Activated T-helper 2 cell treated with anti-CD3 and anti-CD28 coated beads, Interferon-gamma antibody, Interleukin-2, Interleukin-4, amounts not matched to agents 10 μg/mL and 5 μg/mL and 100 μg/mL, durations not matched to agents 14 hours and 24 hours and 36 hours (primary cell): ENCODE measurements around the gene SCGB2B2. TPM values are rescaled to one million over a fixed set of nuclear protein-coding genes. Genes with fewer than 3 reads are reported as not detected.
A peak's percentile ranks its signal among the peaks of the same experiment; 100 is the strongest.

Source experiments
- DNase-seq: peaks from one replicate; pipeline ENCODE4 v3.0.0; 2021; ENCODE audit warnings: low spot score
- H3K27ac Mint-ChIP-seq: one replicate; pipeline ENCODE4 v1.8.0; 2021; ENCODE audit warnings: mixed read lengths
- H3K27me3 Mint-ChIP-seq: one replicate; pipeline ENCODE4 v1.8.0; 2021; ENCODE audit warnings: low read depth, mixed read lengths
- H3K36me3 Mint-ChIP-seq: one replicate; pipeline ENCODE4 v1.8.0; 2021; ENCODE audit warnings: low read depth, mixed read lengths
- H3K4me1 Mint-ChIP-seq: one replicate; pipeline ENCODE4 v1.8.0; 2021; ENCODE audit warnings: low read depth, mixed read lengths
- H3K4me3 Mint-ChIP-seq: one replicate; pipeline ENCODE4 v1.8.0; 2021; ENCODE audit warnings: low read depth, mild to moderate bottlenecking, moderate library complexity, mixed read lengths
- H3K9me3 Mint-ChIP-seq: one replicate; pipeline ENCODE4 v1.8.0; 2021; ENCODE audit warnings: mixed read lengths
- intact Hi-C: fragments of 100-400 bp; cut with micrococcal nuclease; formaldehyde crosslinking; loops from one replicate; pipeline ENCODE4 v1.15.1; 2023
- total RNA-seq: library from RNA; stranded (reverse); gene quantifications from 2 replicates; pipeline ENCODE4 v1.2.3, GENCODE V29; 2022

The SCGB2B2 gene
- total RNA-seq, 1 donor from 2014 or later: 0.14 TPM

GRCh38 chr19:34644991-34645461, 31.9 kb downstream of the SCGB2B2 start:
- Mint-ChIP-seq H3K4me1 (no peaks in the 10 kb centered on the region), H3K4me3 (no peak overlapping the region), H3K9me3 (no peaks in the 10 kb centered on the region), H3K27ac (no peak overlapping the region), H3K27me3 (no peaks in the 10 kb centered on the region), H3K36me3 (no peaks in the 10 kb centered on the region)
- intact Hi-C loops: no loop called here
- DNase-seq: no peak

- no peaks in the 10 kb centered on the region for H3K9me3 Mint-ChIP-seq
- no peak overlapping the region for H3K4me3 Mint-ChIP-seq
- H3K27me3 Mint-ChIP-seq: no peaks in the 10 kb centered on the region
- H3K4me1 Mint-ChIP-seq: no peaks in the 10 kb centered on the region
- DNase-seq: no peak
- H3K27ac Mint-ChIP-seq: no peak overlapping the region
- no peaks in the 10 kb centered on the region for H3K36me3 Mint-ChIP-seq
- intact Hi-C loops: no loop called here
Measured at GRCh38 chr19:34642241-34642640, 34.7 kb downstream of the SCGB2B2 start.

- no peaks in the 10 kb centered on the region for H3K36me3 Mint-ChIP-seq
- H3K4me3 Mint-ChIP-seq: no peak overlapping the region
- peak; percentile 29 for DNase-seq
- intact Hi-C loops: loop anchor here (1.0 kb wide), 1 partner anchor 73 kb away; no protein-coding TSS in a partner anchor
- H3K9me3 Mint-ChIP-seq: peaks cover 22% of the 10 kb centered on the region
- no peaks in the 10 kb centered on the region for H3K4me1 Mint-ChIP-seq
- no peak overlapping the region for H3K27ac Mint-ChIP-seq
- H3K27me3 Mint-ChIP-seq: no peaks in the 10 kb centered on the region
Measured at GRCh38 chr19:34639491-34640085, 37.4 kb downstream of the SCGB2B2 start.

DNA sequence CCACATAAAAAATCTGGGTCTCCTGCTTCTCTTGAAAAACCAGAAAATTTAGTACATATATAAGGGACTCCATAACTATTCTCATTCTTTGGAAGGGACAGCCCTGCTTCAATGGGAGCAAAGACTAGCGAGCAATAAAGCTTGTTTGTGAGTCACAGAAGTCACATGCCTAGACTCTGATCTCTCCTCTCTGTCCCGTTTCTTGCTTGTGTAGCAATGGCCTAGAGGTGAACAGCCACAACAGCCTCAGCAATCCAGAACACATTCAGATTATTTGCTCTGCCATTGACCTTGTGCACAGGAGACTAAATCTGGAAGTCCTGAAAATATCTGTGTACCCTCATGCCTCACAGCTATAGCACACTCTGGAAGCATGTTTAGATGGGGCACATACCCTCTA, 43.2 kb downstream of the SCGB2B2 start:
- no peak for DNase-seq
- Mint-ChIP-seq H3K36me3 (no peaks in the 10 kb centered on the region), H3K27ac (no peak overlapping the region), H3K27me3 (no peaks in the 10 kb centered on the region), H3K4me3 (no peak overlapping the region), H3K4me1 (no peaks in the 10 kb centered on the region), H3K9me3 (peaks cover 37% of the 10 kb centered on the region)
- intact Hi-C loops: no loop called here

Other genes starting within 250 kb of the SCGB2B2 start
- 167 and 175 TPM in 2 replicates for gene UBA2, start 248.8 kb downstream of the SCGB2B2 start, total RNA-seq
- 0.57 and 1.0 TPM in 2 replicates for gene WTIP, start 195.4 kb downstream of the SCGB2B2 start, total RNA-seq
- 14.1 and 14.7 TPM in 2 replicates for gene ZNF302, start 519 bp upstream of the SCGB2B2 start, total RNA-seq
- gene ZNF181, start 57.1 kb upstream of the SCGB2B2 start, total RNA-seq: 2.6 and 3.4 TPM in 2 replicates
- gene ZNF599, start 96.1 kb upstream of the SCGB2B2 start, total RNA-seq: 1.9 and 2.0 TPM in 2 replicates
- gene ZNF30, start 249.7 kb upstream of the SCGB2B2 start, total RNA-seq: 3.3 and 3.5 TPM in 2 replicates